Esophagus squamous epithelium (tissue), 4 donors: ENCODE data around the gene ACSM2B.

ENCODE experiments used
- POLR2A ChIP-seq, 4 donors: fragments of 450-650 bp; IDR thresholded peaks; one replicate each; pipeline ENCODE4 v1.6.1; 2017; ENCODE audit warnings: antibody characterized with exemption in 4 of 4, mild to moderate bottlenecking in 4 of 4, moderate library complexity in 3 of 4
- TF ChIP-seq, protein P1 (sequence below), 6 experiments: fragments of 450-650 bp in 4 of 6; fragments of 200-600 bp in 2 of 6; sonication (generic) in 2 of 6; IDR thresholded peaks; one replicate each; pipeline ENCODE4 v1.5.1; 2016 to 2019; ENCODE audit warnings: antibody characterized with exemption in 6 of 6, mild to moderate bottlenecking in 4 of 6, moderate library complexity in 4 of 6

DNA sequence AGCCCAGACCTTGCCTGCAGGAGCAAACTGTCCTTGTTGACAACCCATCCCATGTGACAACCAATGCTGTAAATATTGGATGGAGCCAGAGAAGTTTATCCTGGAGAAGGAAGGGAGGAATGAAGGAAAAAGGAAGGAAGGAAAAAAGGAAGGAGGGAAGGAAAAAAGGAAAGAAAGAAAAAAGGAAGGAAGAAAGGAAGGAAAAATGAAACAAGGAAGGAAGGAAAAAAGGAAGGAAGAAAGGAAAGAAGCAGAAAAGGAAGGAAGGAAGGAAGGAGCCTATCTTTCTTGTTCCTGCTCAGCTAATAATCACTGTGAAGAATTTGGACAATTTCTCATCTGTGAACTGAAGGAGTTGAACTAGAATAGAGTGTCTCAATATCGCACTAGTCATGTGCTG, 56.1 kb downstream of the ACSM2B start:
- TF ChIP-seq, protein P1, sequence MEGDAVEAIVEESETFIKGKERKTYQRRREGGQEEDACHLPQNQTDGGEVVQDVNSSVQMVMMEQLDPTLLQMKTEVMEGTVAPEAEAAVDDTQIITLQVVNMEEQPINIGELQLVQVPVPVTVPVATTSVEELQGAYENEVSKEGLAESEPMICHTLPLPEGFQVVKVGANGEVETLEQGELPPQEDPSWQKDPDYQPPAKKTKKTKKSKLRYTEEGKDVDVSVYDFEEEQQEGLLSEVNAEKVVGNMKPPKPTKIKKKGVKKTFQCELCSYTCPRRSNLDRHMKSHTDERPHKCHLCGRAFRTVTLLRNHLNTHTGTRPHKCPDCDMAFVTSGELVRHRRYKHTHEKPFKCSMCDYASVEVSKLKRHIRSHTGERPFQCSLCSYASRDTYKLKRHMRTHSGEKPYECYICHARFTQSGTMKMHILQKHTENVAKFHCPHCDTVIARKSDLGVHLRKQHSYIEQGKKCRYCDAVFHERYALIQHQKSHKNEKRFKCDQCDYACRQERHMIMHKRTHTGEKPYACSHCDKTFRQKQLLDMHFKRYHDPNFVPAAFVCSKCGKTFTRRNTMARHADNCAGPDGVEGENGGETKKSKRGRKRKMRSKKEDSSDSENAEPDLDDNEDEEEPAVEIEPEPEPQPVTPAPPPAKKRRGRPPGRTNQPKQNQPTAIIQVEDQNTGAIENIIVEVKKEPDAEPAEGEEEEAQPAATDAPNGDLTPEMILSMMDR (IDR thresholded peaks at IDR 0.05): no peak
- no peak for TF ChIP-seq POLR2A (IDR thresholded peaks at IDR 0.05)
